ENCODE results near the gene DCLK1. TPM values are rescaled to one million over a fixed set of nuclear protein-coding genes. Genes with fewer than 3 reads are reported as not detected.

Gene DCLK1
- total and polyA plus RNA-seq, 9 donors: 3.3 to 37.0 (median 20.7) TPM

DNA sequence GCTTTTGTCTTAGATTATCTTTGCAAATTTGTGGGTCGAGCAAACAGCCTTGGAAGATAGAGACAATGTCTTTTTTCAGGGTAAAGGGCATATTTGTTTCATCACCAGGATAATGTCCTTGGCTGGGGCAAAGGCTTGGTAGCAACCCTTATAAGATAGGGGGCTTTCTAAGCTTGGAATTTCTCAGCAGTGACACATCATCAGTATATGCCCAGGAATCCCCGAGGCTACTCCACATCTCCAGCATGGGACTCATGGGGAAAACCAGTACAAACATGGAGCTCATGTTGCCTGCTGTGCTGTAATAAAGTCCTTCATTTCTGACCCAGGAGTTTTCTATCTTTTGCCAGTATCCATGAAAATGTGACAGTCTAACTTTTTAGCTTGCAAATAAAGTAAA lies 77.1 kb downstream of the DCLK1 start:
- no peaks in the 10 kb centered on the region for H3K9me3 ChIP-seq
- H3K4me3 ChIP-seq: no peak overlapping the region
- H3K27ac ChIP-seq: no peak overlapping the region
- TF ChIP-seq CTCF (IDR thresholded peaks at IDR 0.05) (no peak), EP300 (IDR thresholded peaks at IDR 0.05) (no peak), POLR2A (IDR thresholded peaks at IDR 0.05) (no peak)
- no peak for DNase-seq
- H3K4me1 ChIP-seq (ENCODE audit: insufficient read depth): peaks cover 3% of the 10 kb centered on the region
- WGBS, 3 donors: 68 to 88% (median 75%) methylated on average over 2 of the region's 2 CpGs
- intact Hi-C loops (cut with DNase I): loop anchor here in 1 of 4 donors (10.0 kb wide), 2 partner anchors 59 to 81 kb away; partner anchors contain the start of gene DCLK1
- H3K36me3 ChIP-seq: no peaks in the 10 kb centered on the region
- H3K27me3 ChIP-seq: no peaks in the 10 kb centered on the region

GRCh38 chr13:36051082-36051481 lies 80.1 kb downstream of the DCLK1 start:
- H3K27me3 ChIP-seq: no peaks in the 10 kb centered on the region
- H3K36me3 ChIP-seq: no peaks in the 10 kb centered on the region
- TF ChIP-seq POLR2A (IDR thresholded peaks at IDR 0.05) (no peak), CTCF (IDR thresholded peaks at IDR 0.05) (no peak), EP300 (IDR thresholded peaks at IDR 0.05) (no peak)
- no peak overlapping the region for H3K4me3 ChIP-seq
- no peak overlapping the region for H3K27ac ChIP-seq
- no peak for DNase-seq
- H3K9me3 ChIP-seq: no peaks in the 10 kb centered on the region
- WGBS, 3 donors: 70 to 92% (median 84%) methylated on average over 1 of the region's 1 CpG
- intact Hi-C loops (cut with DNase I): loop anchor here in 1 of 4 donors (10.0 kb wide), 2 partner anchors 56 to 84 kb away; partner anchors contain the start of gene DCLK1
- H3K4me1 ChIP-seq (ENCODE audit: insufficient read depth): peaks cover 2% of the 10 kb centered on the region

GRCh38 chr13:36046672-36047071 lies 84.5 kb downstream of the DCLK1 start:
- Histone ChIP-seq H3K27me3 (no peaks in the 10 kb centered on the region), H3K4me3 (no peak overlapping the region), H3K27ac (no peak overlapping the region), H3K9me3 (no peaks in the 10 kb centered on the region), H3K4me1 (ENCODE audit: insufficient read depth) (peaks cover 2% of the 10 kb centered on the region), H3K36me3 (no peaks in the 10 kb centered on the region)
- WGBS, 3 donors: 72 to 84% (median 77%) methylated on average over 3 of the region's 3 CpGs
- intact Hi-C loops (cut with DNase I): no loop called here
- TF ChIP-seq POLR2A (IDR thresholded peaks at IDR 0.05): no peak
- TF ChIP-seq EP300 (IDR thresholded peaks at IDR 0.05): no peak
- TF ChIP-seq CTCF (IDR thresholded peaks at IDR 0.05): no peak
- DNase-seq: no peak

DNA sequence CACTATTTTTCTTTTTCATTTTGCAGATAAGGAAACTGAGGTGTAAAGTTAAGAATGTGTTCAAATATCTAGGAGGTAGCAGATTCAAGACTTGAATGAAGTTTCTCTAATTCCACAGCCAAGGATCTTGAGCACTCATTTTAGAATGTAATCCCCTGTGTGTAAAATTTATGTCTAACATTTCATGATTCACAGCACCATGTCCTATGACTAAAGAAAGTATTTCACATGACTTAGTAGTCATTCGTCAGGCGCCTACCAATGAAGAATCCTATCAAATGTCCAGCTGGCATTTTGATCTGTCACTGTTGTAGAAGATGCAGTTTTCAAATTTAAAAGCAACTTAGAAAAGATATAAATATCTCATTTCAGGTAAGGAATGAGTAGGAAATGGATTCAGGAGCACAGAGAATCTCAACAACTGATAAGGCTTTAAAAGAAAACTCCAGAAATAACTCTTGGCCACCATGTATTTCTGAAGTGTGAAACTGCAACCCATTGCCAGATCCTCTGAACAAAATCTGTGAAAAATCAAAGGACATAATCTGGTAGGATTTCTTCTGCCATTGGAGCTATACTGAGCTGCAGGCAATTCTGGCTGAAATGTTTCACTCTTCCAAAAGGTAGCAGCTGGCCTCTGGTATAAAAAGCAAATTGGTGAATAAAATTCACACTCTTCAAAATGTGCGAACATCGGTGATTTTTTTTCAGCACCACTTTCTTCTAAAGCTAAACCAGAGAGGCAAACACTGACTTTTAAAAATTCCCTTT lies 92.2 kb downstream of the DCLK1 start:
- Histone ChIP-seq H3K4me3 (no peak overlapping the region), H3K4me1 (ENCODE audit: insufficient read depth) (no peaks in the 10 kb centered on the region), H3K27me3 (no peaks in the 10 kb centered on the region), H3K9me3 (no peaks in the 10 kb centered on the region), H3K27ac (no peak overlapping the region), H3K36me3 (no peaks in the 10 kb centered on the region)
- WGBS, 3 donors: 83 to 90% (median 83%) methylated on average over 4 of the region's 4 CpGs
- no peak for TF ChIP-seq POLR2A (IDR thresholded peaks at IDR 0.05)
- TF ChIP-seq CTCF (IDR thresholded peaks at IDR 0.05): no peak
- TF ChIP-seq EP300 (IDR thresholded peaks at IDR 0.05): no peak
- intact Hi-C loops (cut with DNase I): no loop called here
- no peak for DNase-seq
